Activated naive CD4-positive, alpha-beta T cell treated with anti-CD3 and anti-CD28 coated beads, Interleukin-2, amount 50 U/mL, for 16 hours (primary cell): ENCODE data around the gene IFI27.

ENCODE experiments used
- DNase-seq: peaks from one replicate; pipeline ENCODE4 v3.0.0-alpha.2; 2020

IFI27 gene

DNA sequence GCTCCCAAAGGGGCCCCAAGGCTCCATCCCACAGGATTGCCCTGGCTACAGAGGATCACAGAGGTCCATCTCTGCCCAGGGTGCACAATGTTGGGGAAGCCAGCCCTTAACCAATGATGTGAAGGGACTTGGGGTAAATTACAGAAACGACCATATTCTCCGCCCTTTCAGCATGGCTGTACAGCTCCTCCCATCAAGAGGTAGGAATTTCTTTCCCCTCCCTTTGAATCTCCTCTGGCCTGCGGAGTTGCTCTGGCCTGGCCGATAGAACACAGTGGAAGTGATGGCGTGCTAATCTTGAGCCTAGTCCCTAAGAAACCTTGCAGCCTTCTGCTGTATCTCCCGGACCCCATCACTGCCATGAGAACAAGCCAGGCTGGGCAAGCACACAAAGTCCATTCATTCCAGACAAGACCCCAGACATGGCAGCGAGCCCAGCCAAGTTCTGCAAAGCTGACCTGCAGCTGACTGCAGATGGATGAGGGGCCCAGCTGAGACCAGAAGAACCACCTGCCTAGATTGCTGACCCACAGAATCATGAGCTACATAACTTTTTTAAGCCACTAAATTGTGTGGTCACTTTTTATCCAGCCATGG, 6.9 kb upstream of the IFI27 start:
- no peak for DNase-seq

DNA sequence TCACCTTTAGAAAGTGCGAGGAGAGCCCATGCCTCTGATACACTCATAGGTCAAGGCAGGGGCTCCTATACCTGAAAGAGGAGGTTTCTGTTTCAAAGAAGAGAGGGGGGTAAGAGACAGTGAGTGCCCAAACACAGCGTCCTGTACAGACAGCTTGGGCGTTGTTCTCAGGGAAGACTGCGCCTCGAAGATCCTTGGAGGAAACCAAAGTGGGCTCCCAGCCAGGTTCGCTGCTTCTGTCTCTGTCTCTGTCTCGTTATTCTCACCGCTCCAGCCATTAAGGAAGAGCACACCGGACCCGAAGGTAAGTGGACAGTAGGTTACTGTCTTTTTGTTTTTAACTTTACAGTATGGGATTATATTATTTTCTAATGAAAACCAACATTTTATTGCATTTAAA, 5.8 kb upstream of the IFI27 start:
- DNase-seq = no peak

GRCh38 chr14:94109915-94110250, 653 bp upstream of the IFI27 start:
- DNase-seq = no peak

DNA sequence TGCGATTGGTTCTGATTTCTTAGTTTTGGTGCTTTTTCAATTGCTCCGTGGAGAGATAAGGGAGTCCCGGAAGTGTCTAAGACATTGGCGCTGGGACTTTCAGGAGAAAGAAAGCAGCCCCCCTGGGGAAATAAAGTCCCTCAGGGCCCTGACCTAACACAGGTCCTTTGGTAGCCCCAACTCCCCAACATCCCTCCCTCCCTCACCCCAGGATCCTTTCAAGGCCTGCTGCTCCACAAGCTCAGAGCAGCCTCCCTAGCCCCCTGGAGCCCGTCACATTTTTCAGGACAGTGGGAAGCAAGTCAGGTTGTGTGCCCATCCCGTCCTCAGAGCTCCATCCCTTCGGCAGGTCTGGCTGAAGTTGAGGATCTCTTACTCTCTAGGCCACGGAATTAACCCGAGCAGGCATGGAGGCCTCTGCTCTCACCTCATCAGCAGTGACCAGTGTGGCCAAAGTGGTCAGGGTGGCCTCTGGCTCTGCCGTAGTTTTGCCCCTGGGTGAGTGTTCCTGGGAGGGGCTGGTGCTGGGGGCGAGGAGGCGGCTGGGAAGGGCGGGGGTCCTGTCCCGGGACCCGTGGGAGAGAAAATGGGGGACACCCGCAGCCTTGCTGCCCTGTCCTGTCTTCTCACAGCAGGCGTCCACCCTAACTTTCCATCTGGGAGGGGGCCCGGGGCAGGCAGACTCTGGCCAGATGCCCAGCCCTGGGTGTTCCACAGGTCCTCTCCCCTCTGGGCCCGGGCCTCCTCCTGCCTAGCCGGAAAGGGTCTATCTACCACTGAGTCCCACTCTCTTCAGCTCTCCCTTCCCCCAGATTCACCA, 950 bp downstream of the IFI27 start:
- DNase-seq = no peak

GRCh38 chr14:94112513-94113063, 2.1 kb downstream of the IFI27 start:
- no peak for DNase-seq

GRCh38 chr14:94113073-94113472, 2.5 kb downstream of the IFI27 start:
- DNase-seq = no peak

GRCh38 chr14:94113490-94113889, 3.0 kb downstream of the IFI27 start:
- DNase-seq = no peak

- no peak for DNase-seq
Measured at GRCh38 chr14:94113908-94114588, 3.5 kb downstream of the IFI27 start.

- no peak for DNase-seq
Measured at GRCh38 chr14:94114589-94115057, 4.1 kb downstream of the IFI27 start.

DNA sequence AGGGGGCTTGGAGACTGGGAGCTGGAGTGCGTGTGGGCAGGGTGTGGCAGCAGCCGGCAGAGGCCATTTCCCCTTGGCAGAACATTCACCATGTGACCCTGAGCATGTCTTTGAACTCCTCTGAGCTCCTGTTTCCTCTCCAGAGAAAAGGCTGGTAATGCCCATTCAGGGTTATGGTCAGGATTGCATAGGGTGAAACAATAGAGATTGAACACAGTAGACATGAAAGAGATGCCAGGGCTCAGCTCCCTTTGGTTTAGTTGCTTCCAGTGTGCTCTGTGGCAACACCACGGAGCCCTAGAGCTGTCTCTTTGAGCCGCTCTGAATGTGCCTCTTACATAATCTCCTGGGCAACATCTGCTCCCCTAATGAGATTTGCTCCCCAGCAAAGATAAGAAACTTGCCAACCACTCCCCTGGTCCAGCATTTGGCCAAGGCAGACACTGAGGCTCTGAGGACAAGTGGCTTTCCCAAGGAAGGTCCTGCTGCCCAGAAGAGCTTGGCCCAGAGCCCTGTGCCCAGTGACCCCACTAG, 4.6 kb downstream of the IFI27 start:
- DNase-seq = no peak

DNA sequence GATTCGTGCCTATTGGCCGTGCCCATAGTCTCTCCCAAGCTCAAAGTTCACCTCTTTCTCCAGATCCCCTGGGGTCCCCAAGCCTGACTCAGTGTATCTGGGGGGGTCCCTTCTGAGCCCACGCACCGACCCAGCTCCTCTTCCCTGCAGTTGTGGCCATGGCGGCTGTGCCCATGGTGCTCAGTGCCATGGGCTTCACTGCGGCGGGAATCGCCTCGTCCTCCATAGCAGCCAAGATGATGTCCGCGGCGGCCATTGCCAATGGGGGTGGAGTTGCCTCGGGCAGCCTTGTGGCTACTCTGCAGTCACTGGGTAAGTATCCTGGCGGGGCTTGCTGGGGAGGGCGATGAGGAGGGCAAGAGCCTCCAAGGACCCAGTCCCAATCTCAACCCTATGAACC, 5.1 kb downstream of the IFI27 start:
- DNase-seq = no peak

GRCh38 chr14:94116701-94117100, 6.2 kb downstream of the IFI27 start:
- DNase-seq = no peak

- DNase-seq = no peak
Measured at GRCh38 chr14:94117856-94118255, 7.3 kb downstream of the IFI27 start.

DNA sequence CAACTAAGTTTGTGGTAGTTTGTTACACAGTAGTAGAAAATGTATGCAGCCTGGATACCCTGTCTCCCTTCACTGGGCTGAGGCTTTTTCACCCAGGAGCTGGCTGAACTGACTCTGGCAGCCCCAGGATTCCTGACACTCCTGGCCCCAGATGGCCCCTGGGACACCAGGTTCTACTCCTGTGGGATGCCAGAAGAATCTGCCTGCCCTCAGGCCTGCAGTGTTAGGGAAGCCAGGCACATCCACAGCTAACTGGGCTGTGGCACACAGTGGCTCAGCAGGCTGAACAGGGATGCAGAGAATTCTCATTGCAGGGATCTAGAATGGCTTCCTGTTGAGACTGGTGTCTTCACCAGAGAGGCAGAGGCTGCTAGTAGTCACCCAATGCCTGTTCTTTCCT, 8.5 kb downstream of the IFI27 start:
- no peak for DNase-seq

- no peak for DNase-seq
Measured at GRCh38 chr14:94120667-94121340, 10.3 kb downstream of the IFI27 start.

- DNase-seq = no peak
Measured at GRCh38 chr14:94121485-94121884, 10.9 kb downstream of the IFI27 start.

DNA sequence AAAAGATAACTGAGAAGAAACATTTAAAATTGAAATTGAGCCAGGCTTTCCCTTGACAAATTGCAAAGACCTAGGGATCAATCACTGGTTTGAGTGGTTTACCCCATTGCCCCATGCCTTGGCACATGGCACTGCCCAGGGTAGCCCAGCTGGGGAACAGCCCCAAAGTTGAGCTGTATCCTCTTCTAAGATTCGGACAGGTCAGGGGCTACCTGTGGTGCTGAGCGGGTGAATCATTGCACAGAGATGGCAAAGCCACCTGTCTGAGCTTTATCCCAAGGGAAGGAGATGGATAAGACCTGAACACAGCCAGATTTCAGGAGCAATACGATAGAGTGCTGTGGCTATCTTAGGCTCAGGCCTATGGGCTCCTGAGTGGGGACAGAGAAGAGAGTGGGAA, 11.9 kb downstream of the IFI27 start:
- no peak for DNase-seq

DNA sequence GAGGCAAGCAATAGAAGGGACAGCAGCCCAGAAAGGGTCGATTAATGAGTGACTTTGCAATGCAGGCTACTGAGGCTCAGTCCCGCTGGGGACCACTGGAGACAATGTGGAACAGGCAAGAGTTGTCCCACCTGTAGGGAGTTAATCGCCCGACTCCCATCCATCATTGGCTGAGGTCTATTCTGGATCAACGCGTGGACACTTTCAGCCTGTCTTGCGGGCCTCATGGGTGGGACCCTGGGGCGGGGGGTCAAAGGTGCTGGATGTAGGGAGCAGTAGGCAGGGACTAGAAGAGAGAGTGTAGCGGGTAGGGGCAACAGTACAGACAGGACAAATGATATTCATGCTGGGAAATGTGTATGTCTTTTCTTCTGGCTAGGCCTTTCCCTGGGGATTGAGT, 12.8 kb downstream of the IFI27 start:
- no peak for DNase-seq

GRCh38 chr14:94123868-94124267, 13.3 kb downstream of the IFI27 start:
- no peak for DNase-seq

GRCh38 chr14:94124582-94125377, 14.2 kb downstream of the IFI27 start:
- no peak for DNase-seq

DNA sequence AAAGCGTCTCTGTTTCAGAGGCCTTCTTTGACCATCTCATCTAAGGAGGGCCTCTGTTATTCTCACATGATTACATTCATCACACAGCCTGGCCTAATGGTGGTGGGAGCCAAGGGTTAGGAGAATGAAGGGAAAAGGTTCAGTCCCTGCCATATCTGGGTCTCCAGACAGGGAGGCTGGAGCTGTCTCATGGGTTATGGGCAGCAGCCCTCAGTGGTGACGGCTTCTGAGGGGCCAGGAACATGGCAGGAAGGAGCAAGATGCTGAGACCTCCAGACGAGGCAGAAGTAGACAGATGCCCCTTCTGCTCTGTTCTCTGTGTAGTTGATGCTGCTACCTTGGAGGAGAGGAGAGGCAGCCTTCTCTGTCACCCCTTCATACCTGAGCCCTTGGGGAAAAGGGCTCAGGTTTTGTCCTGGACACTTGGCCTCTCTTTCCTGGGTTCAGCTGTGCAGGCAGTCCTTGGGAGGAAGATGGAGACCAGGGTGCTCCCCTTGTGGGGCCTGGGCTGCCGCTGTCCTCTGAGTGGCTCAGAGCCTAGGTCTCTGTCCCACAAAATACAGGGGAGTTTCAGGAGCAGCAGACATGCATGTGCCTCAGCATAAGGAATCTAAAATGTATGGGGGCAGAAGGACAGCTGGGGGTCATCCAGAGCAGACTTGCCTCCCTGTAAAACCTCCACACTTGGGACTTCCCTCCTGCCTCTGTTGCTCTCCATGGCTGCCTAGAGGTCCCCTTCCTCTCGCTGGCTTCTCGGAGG, 15.3 kb downstream of the IFI27 start:
- DNase-seq = no peak

DNA sequence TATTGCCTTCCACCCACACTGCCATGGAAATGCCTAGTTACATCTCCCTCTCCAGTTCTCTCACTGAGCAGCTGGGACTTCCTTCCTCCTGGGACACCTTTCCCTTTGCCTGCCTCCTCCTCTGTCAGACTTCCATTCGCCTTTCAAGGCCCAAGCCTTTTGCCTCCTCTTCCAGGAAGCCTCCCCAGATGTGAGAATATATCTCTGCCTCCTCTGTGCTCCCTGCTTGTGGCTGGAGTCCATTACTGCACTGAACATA, 15.8 kb downstream of the IFI27 start:
- no peak for DNase-seq
